ENCODE results near the gene CD209. TPM values are rescaled to one million over a fixed set of nuclear protein-coding genes. Genes with fewer than 3 reads are reported as not detected.

CD209 gene
- total and polyA plus RNA-seq, 9 of the 15 experiments (the other 6 are each of a cell fraction or from before 2014, with no cell fraction given), result 0.01 TPM; not detected in 8

- no peak for DNase-seq (ENCODE audit: extremely low read depth in 1 of 4, low spot score in 3 of 4)
- H3K79me2 ChIP-seq (ENCODE audit: control insufficient read depth, insufficient read depth, low read length), result no peaks in the 10 kb centered on the region
- H3K4me1 ChIP-seq (replicated peaks in 1 of 2; ENCODE audit: control insufficient read depth in 2 of 2, insufficient read depth in 2 of 2, low read length in 2 of 2), result peaks cover 11 to 12% of the 10 kb centered on the region in 2 experiments; a peak in 4 of 5 replicates
- H3K4me2 ChIP-seq (ENCODE audit: insufficient read depth, low read length), result no peak overlapping the region
- H3K4me3 ChIP-seq, result no peak overlapping the region
- no peak overlapping the region for H3K9ac ChIP-seq (ENCODE audit: insufficient read depth in 1 of 2, low read depth in 2 of 2, low read length in 2 of 2)
- H3K9me1 ChIP-seq (ENCODE audit: control insufficient read depth, insufficient read depth, low read length), result no peaks in the 10 kb centered on the region
- H3K27me3 ChIP-seq (ENCODE audit: control insufficient read depth in 2 of 2, insufficient read depth in 2 of 2, low read length in 2 of 2), result peaks cover 21 to 42% of the 10 kb centered on the region in 2 experiments; a peak in 4 of 5 replicates
- intact Hi-C loops (cut with micrococcal nuclease) (no loop called here), in situ Hi-C loops (cut with MboI) (no loop called here)
- WGBS (ENCODE audit: insufficient coverage, low coverage, missing lambda C conversion rate), result 4% methylated on average over 3 of the region's 4 CpGs
- no peaks in the 10 kb centered on the region for H4K20me1 ChIP-seq (replicated peaks; ENCODE audit: control insufficient read depth, insufficient read depth, low read length)
- no peak for FAIRE-seq
- no peak overlapping the region for H3K27ac ChIP-seq (ENCODE audit: extremely low read depth, low read depth, low read length)
- no peak for ATAC-seq
- BruUV-seq (replicated peaks), result no TSS peak
- ChIA-PET CTCF (ENCODE audit: low intra/inter-chr PET ratio) (no interaction called here), POLR2A (interaction anchor here (0.9 to 1.1 kb wide), 2 partner anchors 8 to 130 kb away, joined by 3 read pairs; no protein-coding TSS in a partner anchor)
- TF ChIP-seq SMARCA4 (IDR thresholded peaks at IDR 0.05), result no peak
- TF ChIP-seq FIP1L1 (IDR thresholded peaks at IDR 0.05; ENCODE audit: low read depth, low read length, poor library complexity, severe bottlenecking), result no peak
- TF ChIP-seq CSDE1 (IDR thresholded peaks at IDR 0.05), result no peak
- TF ChIP-seq RBM34 (IDR thresholded peaks at IDR 0.05; ENCODE audit: borderline replicate concordance, insufficient read depth, low read length), result no peak
- TF ChIP-seq CEBPB (tag; IDR thresholded peaks at IDR 0.05), result no peak
- no peak for TF ChIP-seq NR0B1 (IDR thresholded peaks at IDR 0.05; ENCODE audit: partially characterized antibody)
- TF ChIP-seq, protein P1, sequence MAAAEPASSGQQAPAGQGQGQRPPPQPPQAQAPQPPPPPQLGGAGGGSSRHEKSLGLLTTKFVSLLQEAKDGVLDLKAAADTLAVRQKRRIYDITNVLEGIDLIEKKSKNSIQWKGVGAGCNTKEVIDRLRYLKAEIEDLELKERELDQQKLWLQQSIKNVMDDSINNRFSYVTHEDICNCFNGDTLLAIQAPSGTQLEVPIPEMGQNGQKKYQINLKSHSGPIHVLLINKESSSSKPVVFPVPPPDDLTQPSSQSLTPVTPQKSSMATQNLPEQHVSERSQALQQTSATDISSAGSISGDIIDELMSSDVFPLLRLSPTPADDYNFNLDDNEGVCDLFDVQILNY (CRISPR knock-in tag; IDR thresholded peaks at IDR 0.05), result no peak
- TF ChIP-seq, protein P2, sequence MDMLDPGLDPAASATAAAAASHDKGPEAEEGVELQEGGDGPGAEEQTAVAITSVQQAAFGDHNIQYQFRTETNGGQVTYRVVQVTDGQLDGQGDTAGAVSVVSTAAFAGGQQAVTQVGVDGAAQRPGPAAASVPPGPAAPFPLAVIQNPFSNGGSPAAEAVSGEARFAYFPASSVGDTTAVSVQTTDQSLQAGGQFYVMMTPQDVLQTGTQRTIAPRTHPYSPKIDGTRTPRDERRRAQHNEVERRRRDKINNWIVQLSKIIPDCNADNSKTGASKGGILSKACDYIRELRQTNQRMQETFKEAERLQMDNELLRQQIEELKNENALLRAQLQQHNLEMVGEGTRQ (CRISPR knock-in tag; IDR thresholded peaks at IDR 0.05), result no peak
- TF ChIP-seq MXI1 (IDR thresholded peaks at IDR 0.05; ENCODE audit: low read depth, low read length), result no peak
- H3K36me3 ChIP-seq (ENCODE audit: control insufficient read depth, insufficient read depth, low read length), result no peaks in the 10 kb centered on the region
- H2AFZ ChIP-seq (ENCODE audit: low read depth, low read length), result no peak overlapping the region
- no peaks in the 10 kb centered on the region for H3K9me3 ChIP-seq (replicated peaks; ENCODE audit: control insufficient read depth, insufficient read depth, low read depth, low read length)
Measured at GRCh38 chr19:7767487-7767886, 20.2 kb upstream of the CD209 start.

Data from K562 (cell line).